ENCODE measurements around the gene PPM1F.

DNA sequence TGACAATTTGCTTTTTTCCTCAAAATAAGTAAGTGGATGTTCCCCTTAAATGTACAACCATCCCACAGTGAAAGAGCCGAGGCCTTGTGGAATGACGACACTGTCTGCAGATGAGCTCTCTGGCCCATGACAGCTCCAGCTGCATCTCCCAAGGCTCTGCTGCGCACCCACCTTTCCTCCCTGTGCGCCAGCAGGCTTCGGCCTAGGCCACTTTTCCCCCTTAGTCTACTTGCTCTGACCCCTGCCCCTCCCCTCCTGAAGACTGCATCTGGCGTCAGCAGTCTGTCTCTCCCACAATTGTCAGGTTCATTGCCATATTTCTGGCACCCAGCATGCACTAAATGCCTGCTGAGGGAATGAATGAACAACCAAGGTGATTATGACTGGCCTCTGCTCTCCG lies 27.9 kb upstream of the PPM1F start:
- TF ChIP-seq, protein P1, sequence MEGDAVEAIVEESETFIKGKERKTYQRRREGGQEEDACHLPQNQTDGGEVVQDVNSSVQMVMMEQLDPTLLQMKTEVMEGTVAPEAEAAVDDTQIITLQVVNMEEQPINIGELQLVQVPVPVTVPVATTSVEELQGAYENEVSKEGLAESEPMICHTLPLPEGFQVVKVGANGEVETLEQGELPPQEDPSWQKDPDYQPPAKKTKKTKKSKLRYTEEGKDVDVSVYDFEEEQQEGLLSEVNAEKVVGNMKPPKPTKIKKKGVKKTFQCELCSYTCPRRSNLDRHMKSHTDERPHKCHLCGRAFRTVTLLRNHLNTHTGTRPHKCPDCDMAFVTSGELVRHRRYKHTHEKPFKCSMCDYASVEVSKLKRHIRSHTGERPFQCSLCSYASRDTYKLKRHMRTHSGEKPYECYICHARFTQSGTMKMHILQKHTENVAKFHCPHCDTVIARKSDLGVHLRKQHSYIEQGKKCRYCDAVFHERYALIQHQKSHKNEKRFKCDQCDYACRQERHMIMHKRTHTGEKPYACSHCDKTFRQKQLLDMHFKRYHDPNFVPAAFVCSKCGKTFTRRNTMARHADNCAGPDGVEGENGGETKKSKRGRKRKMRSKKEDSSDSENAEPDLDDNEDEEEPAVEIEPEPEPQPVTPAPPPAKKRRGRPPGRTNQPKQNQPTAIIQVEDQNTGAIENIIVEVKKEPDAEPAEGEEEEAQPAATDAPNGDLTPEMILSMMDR (IDR thresholded peaks at IDR 0.05) = no peak
- TF ChIP-seq POLR2A (IDR thresholded peaks at IDR 0.05) = no peak

Data from lower leg skin (tissue), 3 donors.